ENCODE data around the gene ZYX. TPM values are rescaled to one million over a fixed set of nuclear protein-coding genes. Genes with fewer than 3 reads are reported as not detected.

Gene ZYX
- total and polyA plus RNA-seq, 2 of the 13 experiments (the other 11 are each of a cell fraction or from before 2014, with no cell fraction given) = 9.9 to 13.7 TPM

DNA sequence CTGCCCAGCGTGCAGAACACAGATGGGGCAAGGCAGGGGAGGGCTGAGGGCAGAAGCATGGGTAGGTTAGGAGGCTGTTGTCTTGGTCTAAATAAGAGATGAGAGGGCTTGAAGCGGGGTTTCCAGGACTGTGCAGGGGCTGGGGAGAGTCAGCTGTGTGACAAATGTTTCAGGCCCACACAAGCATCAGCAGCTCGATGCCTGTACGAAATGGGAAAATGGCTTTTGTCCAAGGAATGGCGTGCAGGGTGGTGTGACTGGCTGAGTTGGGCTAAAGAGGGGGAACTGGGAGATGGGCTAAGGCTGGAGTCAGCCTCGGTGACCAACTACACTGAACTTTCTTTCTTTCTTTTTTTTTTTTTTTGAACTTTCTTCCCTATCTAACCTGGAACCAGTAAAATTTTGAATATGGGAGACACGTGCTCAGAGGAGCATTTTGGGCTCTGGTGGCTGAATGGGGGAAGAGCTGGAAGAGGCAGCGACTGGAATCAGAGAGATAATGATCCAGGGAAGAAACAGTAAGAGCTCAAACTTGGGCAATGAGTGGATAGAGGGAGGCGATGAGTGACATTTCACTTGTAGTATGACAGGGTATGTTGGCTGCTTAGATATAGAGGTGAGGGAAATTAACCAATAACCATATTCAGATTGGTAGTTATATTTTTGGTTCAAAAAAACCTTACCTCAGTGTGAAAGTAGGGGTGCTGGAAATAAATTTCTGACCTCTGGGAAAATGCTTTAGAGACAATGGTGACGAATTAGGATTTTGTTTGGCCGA is 37.7 kb downstream of the ZYX start:
- no peak for DNase-seq (ENCODE audit: low spot score)
- no peaks in the 10 kb centered on the region for H3K4me1 ChIP-seq (ENCODE audit: insufficient read depth, low read length)
- H4K20me1 ChIP-seq (ENCODE audit: insufficient read depth, low read length) = no peaks in the 10 kb centered on the region
- WGBS (ENCODE audit: low lambda C conversion rate) = 35% methylated on average over 11 of the region's 11 CpGs
- in situ Hi-C loops (cut with HindIII; ENCODE audit: extremely low pct_ligation_motif_present, low pct_unique_long_range_greater_than_20kb) (loop anchor here (5.0 kb wide), 2 partner anchors 37 to 97 kb away; partner anchors contain the start of gene ZYX), intact Hi-C loops (cut with micrococcal nuclease; ENCODE audit: unreplicated experiment) (no loop called here)
- no peak overlapping the region for H3K9ac ChIP-seq (ENCODE audit: insufficient read depth, low read depth, low read length)
- BruUV-seq (replicated peaks) = no TSS peak
- H3K79me2 ChIP-seq (ENCODE audit: insufficient read depth, low read length) = no peaks in the 10 kb centered on the region
- TF ChIP-seq GATAD2A (CRISPR knock-in tag; IDR thresholded peaks at IDR 0.05) (no peak), ZNF350 (CRISPR knock-in tag; IDR thresholded peaks at IDR 0.05; ENCODE audit: borderline replicate concordance, low read depth) (no peak), RCOR2 (CRISPR knock-in tag; IDR thresholded peaks at IDR 0.05) (no peak), NFATC3 (CRISPR knock-in tag; IDR thresholded peaks at IDR 0.05) (no peak), ZNF431 (CRISPR knock-in tag; IDR thresholded peaks at IDR 0.05; ENCODE audit: borderline replicate concordance, low read depth) (no peak), CCAR2 (optimal IDR thresholded peaks at IDR 0.05; ENCODE audit: low read depth, low read length) (no peak), CHD4 (IDR thresholded peaks at IDR 0.05; ENCODE audit: borderline replicate concordance, low read length) (no peak), ZNF850 (CRISPR knock-in tag; conservative IDR thresholded peaks at IDR 0.05) (no peak), RFXAP (CRISPR knock-in tag; IDR thresholded peaks at IDR 0.05; ENCODE audit: borderline replicate concordance) (no peak), ZNF563 (CRISPR knock-in tag; IDR thresholded peaks at IDR 0.05) (no peak), U2AF1 (optimal IDR thresholded peaks at IDR 0.05; ENCODE audit: low read depth, low read length) (no peak), ZFYVE20 (CRISPR knock-in tag; IDR thresholded peaks at IDR 0.05; ENCODE audit: borderline replicate concordance, low read depth) (no peak), EEA1 (CRISPR knock-in tag; IDR thresholded peaks at IDR 0.05; ENCODE audit: borderline replicate concordance) (no peak), IKZF1 (IDR thresholded peaks at IDR 0.05) (no peak), SMAD1 (CRISPR knock-in tag; IDR thresholded peaks at IDR 0.05; ENCODE audit: borderline replicate concordance, low read depth) (no peak), EZH2 (conservative IDR thresholded peaks at IDR 0.05; ENCODE audit: low read depth, low read length) (no peak), ZNF264 (CRISPR knock-in tag; IDR thresholded peaks at IDR 0.05) (no peak)
- TF ChIP-seq, protein P1, sequence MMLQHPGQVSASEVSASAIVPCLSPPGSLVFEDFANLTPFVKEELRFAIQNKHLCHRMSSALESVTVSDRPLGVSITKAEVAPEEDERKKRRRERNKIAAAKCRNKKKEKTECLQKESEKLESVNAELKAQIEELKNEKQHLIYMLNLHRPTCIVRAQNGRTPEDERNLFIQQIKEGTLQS (CRISPR knock-in tag; IDR thresholded peaks at IDR 0.05) = no peak
- TF ChIP-seq, protein P2, sequence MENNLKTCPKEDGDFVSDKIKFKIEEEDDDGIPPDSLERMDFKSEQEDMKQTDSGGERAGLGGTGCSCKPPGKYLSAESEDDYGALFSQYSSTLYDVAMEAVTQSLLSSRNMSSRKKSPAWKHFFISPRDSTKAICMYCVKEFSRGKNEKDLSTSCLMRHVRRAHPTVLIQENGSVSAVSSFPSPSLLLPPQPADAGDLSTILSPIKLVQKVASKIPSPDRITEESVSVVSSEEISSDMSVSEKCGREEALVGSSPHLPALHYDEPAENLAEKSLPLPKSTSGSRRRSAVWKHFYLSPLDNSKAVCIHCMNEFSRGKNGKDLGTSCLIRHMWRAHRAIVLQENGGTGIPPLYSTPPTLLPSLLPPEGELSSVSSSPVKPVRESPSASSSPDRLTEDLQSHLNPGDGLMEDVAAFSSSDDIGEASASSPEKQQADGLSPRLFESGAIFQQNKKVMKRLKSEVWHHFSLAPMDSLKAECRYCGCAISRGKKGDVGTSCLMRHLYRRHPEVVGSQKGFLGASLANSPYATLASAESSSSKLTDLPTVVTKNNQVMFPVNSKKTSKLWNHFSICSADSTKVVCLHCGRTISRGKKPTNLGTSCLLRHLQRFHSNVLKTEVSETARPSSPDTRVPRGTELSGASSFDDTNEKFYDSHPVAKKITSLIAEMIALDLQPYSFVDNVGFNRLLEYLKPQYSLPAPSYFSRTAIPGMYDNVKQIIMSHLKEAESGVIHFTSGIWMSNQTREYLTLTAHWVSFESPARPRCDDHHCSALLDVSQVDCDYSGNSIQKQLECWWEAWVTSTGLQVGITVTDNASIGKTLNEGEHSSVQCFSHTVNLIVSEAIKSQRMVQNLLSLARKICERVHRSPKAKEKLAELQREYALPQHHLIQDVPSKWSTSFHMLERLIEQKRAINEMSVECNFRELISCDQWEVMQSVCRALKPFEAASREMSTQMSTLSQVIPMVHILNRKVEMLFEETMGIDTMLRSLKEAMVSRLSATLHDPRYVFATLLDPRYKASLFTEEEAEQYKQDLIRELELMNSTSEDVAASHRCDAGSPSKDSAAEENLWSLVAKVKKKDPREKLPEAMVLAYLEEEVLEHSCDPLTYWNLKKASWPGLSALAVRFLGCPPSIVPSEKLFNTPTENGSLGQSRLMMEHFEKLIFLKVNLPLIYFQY (CRISPR knock-in tag; IDR thresholded peaks at IDR 0.05; ENCODE audit: borderline replicate concordance) = no peak
- TF ChIP-seq, protein P3, sequence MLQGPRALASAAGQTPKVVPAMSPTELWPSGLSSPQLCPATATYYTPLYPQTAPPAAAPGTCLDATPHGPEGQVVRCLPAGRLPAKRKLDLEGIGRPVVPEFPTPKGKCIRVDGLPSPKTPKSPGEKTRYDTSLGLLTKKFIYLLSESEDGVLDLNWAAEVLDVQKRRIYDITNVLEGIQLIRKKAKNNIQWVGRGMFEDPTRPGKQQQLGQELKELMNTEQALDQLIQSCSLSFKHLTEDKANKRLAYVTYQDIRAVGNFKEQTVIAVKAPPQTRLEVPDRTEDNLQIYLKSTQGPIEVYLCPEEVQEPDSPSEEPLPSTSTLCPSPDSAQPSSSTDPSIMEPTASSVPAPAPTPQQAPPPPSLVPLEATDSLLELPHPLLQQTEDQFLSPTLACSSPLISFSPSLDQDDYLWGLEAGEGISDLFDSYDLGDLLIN (CRISPR knock-in tag; IDR thresholded peaks at IDR 0.05; ENCODE audit: borderline replicate concordance) = no peak
- ChIA-PET POLR2A (no interaction called here), CTCF (ENCODE audit: low intra/inter-chr PET ratio, low total read pairs) (no interaction called here)
- no peaks in the 10 kb centered on the region for H3K36me3 ChIP-seq (replicated peaks in 1 of 2; ENCODE audit: control insufficient read depth in 1 of 2, insufficient read depth in 2 of 2, low read length in 2 of 2)
- no peak for ATAC-seq
- no peak overlapping the region for H3K4me2 ChIP-seq (ENCODE audit: low read depth, low read length)
- peaks cover 2 to 9% of the 10 kb centered on the region in 2 experiments; a peak in 2 of 5 replicates for H3K27me3 ChIP-seq (ENCODE audit: control insufficient read depth in 1 of 2, insufficient read depth in 2 of 2, low read length in 2 of 2)
- no peak overlapping the region for H3K4me3 ChIP-seq (replicated peaks in 1 of 3; ENCODE audit: insufficient read depth in 1 of 3, low read depth in 2 of 3, low read length in 3 of 3)
- H3K9me3 ChIP-seq (ENCODE audit: low read length) = no peaks in the 10 kb centered on the region
- no peak overlapping the region for H3K27ac ChIP-seq (ENCODE audit: extremely low read length, insufficient read depth, low read length)
- H2AFZ ChIP-seq (ENCODE audit: low read length) = no peak overlapping the region
- FAIRE-seq = no peak

Measured in HepG2 (cell line).